ENCODE data around the gene SBNO1.

DNA sequence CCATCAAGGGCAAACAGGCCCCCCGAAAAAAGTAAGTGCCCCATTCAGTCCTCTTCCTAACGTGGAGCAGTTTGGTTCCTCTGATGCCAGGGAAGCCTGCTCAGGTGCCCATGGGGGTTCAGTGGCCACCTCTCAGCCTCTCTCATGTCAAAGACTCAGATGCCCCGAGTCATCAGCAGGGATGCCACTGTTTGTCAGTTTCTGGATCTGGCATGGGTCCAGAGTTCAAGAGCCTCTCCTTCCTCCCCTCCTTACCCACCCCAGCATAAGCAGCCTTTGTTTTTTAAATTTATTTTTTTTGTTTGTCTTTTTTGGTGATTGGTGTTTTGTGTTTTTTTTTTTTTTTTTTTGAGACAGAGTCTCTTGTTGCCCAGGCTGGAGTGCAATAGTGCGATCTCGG is 30.6 kb upstream of the SBNO1 start:
- no peak for TF ChIP-seq POLR2A (IDR thresholded peaks at IDR 0.05)
- TF ChIP-seq CTCF (IDR thresholded peaks at IDR 0.05) = no peak

Data from right lobe of liver (tissue), 4 donors.